K562 (cell line): ENCODE results near the gene GCH1.
A peak's percentile ranks its signal among the peaks of the same experiment; 100 is the strongest.
"Not testable (repeated sequence)": the region's sequence is repeated elsewhere in the genome, so short reads cannot be mapped to it uniquely, and the experiment has no call there.

Source experiments
- CC2D1A ChIP-seq: fragments of 450-650 bp; IDR thresholded peaks from 2 replicates; pipeline ENCODE4 v1.6.1; 2017; ENCODE audit warnings: mild to moderate bottlenecking
- HDAC2 ChIP-seq: fragments of 450-650 bp; IDR thresholded peaks from 2 replicates; pipeline ENCODE4 v1.6.1; 2016; ENCODE audit warnings: mild to moderate bottlenecking
- KAT7 ChIP-seq: sonication (generic); formaldehyde crosslinking; IDR thresholded peaks from 2 replicates; pipeline ENCODE4 v1.8.0; 2022; ENCODE audit warnings: missing genetic modification reagents, mild to moderate bottlenecking, borderline replicate concordance
- KLF1 ChIP-seq: fragments of 450-650 bp; IDR thresholded peaks from 2 replicates; pipeline ENCODE4 v1.6.1; 2016; ENCODE audit warnings: missing genetic modification characterization, missing compliant biosample characterization
- KLF10 ChIP-seq: fragments of 250-450 bp; sonication (Bioruptor Pico); IDR thresholded peaks from 2 replicates; pipeline ENCODE4 v1.6.1; 2021; ENCODE audit warnings: matching md5 sums
- POLR2A ChIP-seq: fragments of 450-650 bp; conservative IDR thresholded peaks from 2 replicates; pipeline ENCODE4 v1.6.1; 2016
- RBBP5 ChIP-seq: fragments of 200-600 bp; sonication (generic); IDR thresholded peaks from 2 replicates; pipeline ENCODE4 v1.6.1; 2012; ENCODE audit warnings: borderline replicate concordance, mild to moderate bottlenecking, low read length, control low read depth, inconsistent platforms; ENCODE audit not compliant: insufficient read depth, poor library complexity, severe bottlenecking
- SIN3A ChIP-seq, 2 experiments: fragments of 150-350 bp in 1 of 2; IDR thresholded peaks; 2 replicates each; pipeline ENCODE4 v1.6.1; 2011 to 2016; ENCODE audit warnings: borderline replicate concordance in 2 of 2, low read depth in 2 of 2, low read length in 2 of 2, mild to moderate bottlenecking in 2 of 2, moderate library complexity in 2 of 2; ENCODE audit not compliant: control insufficient read depth in 1 of 2
- SMARCA4 ChIP-seq: fragments of 450-650 bp; IDR thresholded peaks from 2 replicates; pipeline ENCODE4 v1.6.1; 2016
- TAF1 ChIP-seq: IDR thresholded peaks from 2 replicates; pipeline ENCODE4 v1.6.1; 2011; ENCODE audit warnings: mild to moderate bottlenecking, low read length, moderate library complexity; ENCODE audit not compliant: insufficient read depth, control insufficient read depth, severe bottlenecking; ENCODE audit errors: extremely low read depth
- TBL1XR1 ChIP-seq, 2 experiments: IDR thresholded peaks; 2 replicates each; pipeline ENCODE4 v1.6.1; 2012; ENCODE audit warnings: improper control_type of control experiment in 2 of 2, low read length in 2 of 2, mild to moderate bottlenecking in 1 of 2
- TF ChIP-seq, protein P1 (sequence below), 3 experiments: IDR thresholded peaks in 2 of 3; conservative IDR thresholded peaks in 1 of 3; 2 replicates each; pipeline ENCODE4 v1.5.1; 2011 to 2012; ENCODE audit warnings: low read length in 3 of 3, mild to moderate bottlenecking in 3 of 3, control low read depth in 2 of 3, improper control_type of control experiment in 1 of 3, inconsistent platforms in 1 of 3, low read depth in 1 of 3, mixed read lengths in 1 of 3, moderate library complexity in 1 of 3; ENCODE audit not compliant: insufficient read depth in 2 of 3
- TF ChIP-seq, protein P2 (sequence below): fragments of 250-450 bp; sonication (Bioruptor Pico); IDR thresholded peaks from 2 replicates; pipeline ENCODE4 v1.8.0; 2021; ENCODE audit warnings: mild to moderate bottlenecking, moderate library complexity
- TF ChIP-seq, protein P3 (sequence below): sonication (generic); formaldehyde crosslinking; IDR thresholded peaks from 2 replicates; pipeline ENCODE4 v1.9.0; 2022; ENCODE audit warnings: mild to moderate bottlenecking, missing genetic modification reagents

DNA sequence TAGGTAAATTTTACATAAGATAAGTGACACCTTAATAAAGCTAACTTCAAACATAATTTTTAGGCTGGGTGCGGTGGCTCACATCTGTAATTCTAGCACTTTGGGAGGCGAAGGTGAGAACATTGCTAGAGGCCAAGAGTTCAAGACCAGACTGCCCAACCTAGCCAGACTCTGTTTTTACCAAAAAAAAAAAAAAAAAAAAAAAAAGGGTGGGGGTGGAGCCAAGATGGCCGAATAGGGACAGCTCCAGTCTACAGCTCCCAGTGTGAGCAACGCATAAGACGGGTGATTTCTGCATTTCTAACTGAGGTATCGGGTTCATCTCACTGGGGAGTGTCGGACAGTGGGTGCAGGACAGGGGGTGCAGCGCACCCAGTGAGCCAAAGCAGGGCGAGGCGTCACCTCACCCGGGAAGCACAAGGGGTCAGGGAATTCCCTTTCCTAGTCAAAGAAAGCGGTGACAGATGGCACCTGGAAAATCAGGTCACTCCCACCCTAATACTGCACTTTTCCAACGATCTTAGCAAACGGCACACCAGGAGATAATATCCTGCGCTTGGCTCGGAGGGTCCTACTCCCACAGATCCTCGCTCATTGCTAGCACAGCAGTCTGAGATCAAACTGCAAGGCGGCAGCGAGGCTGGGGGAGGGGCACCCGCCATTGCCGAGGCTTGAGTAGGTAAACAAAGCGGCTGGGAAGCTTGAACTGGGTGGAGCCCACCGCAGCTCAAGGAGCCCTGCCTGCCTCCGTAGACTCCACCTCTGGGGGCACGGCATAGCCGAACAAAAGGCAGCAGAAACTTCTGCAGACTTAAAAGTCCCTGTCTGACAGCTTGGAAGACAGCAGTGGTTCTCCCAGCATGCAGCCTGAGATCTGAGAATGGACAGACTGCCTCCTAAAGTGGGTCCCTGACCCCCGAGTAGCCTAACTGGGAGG is 32.2 kb downstream of the GCH1 start:
- TF ChIP-seq, protein P1, sequence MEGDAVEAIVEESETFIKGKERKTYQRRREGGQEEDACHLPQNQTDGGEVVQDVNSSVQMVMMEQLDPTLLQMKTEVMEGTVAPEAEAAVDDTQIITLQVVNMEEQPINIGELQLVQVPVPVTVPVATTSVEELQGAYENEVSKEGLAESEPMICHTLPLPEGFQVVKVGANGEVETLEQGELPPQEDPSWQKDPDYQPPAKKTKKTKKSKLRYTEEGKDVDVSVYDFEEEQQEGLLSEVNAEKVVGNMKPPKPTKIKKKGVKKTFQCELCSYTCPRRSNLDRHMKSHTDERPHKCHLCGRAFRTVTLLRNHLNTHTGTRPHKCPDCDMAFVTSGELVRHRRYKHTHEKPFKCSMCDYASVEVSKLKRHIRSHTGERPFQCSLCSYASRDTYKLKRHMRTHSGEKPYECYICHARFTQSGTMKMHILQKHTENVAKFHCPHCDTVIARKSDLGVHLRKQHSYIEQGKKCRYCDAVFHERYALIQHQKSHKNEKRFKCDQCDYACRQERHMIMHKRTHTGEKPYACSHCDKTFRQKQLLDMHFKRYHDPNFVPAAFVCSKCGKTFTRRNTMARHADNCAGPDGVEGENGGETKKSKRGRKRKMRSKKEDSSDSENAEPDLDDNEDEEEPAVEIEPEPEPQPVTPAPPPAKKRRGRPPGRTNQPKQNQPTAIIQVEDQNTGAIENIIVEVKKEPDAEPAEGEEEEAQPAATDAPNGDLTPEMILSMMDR (IDR thresholded peaks at IDR 0.05 in 2 of 3, conservative IDR thresholded peaks at IDR 0.05 in 1 of 3; ENCODE audit: insufficient read depth in 2 of 3, low read depth in 1 of 3, low read length in 3 of 3), result not testable (repeated sequence)
- TF ChIP-seq POLR2A (peak; percentile 65), TAF1 (peak; percentile 57)
- not testable (repeated sequence) for TF ChIP-seq KLF1 (tag); CC2D1A; HDAC2; KAT7 (CRISPR knock-in tag); SIN3A (IDR thresholded peaks at IDR 0.05; ENCODE audit: borderline replicate concordance in 2 of 2, control insufficient read depth in 1 of 2, low read depth in 2 of 2, low read length in 2 of 2); RBBP5; SMARCA4; KLF10 (CRISPR knock-in tag); TBL1XR1 (IDR thresholded peaks at IDR 0.05; ENCODE audit: low read length in 2 of 2)
- TF ChIP-seq, protein P2, sequence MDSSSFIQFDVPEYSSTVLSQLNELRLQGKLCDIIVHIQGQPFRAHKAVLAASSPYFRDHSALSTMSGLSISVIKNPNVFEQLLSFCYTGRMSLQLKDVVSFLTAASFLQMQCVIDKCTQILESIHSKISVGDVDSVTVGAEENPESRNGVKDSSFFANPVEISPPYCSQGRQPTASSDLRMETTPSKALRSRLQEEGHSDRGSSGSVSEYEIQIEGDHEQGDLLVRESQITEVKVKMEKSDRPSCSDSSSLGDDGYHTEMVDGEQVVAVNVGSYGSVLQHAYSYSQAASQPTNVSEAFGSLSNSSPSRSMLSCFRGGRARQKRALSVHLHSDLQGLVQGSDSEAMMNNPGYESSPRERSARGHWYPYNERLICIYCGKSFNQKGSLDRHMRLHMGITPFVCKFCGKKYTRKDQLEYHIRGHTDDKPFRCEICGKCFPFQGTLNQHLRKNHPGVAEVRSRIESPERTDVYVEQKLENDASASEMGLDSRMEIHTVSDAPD (CRISPR knock-in tag), result not testable (repeated sequence)
- TF ChIP-seq, protein P3, sequence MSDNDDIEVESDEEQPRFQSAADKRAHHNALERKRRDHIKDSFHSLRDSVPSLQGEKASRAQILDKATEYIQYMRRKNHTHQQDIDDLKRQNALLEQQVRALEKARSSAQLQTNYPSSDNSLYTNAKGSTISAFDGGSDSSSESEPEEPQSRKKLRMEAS (CRISPR knock-in tag), result peak; percentile 59; the same call in 1 of the 2 replicates
